HepG2 (cell line): ENCODE measurements around the gene SGCD. TPM values are rescaled to one million over a fixed set of nuclear protein-coding genes. Genes with fewer than 3 reads are reported as not detected.

Experiments used
- ATAC-seq: fragments of 200-7000 bp; cut with Tn5 transposase; 3 replicates; pipeline ENCODE4 v1.9.1; 2020; ENCODE audit warnings: mild to moderate bottlenecking, moderate library complexity
- BruUV-seq: library from RNA; stranded (reverse); fragments of 400-500 nt; replicated peaks from 2 replicates; lab custom pipeline; 2021; lab: Mats Ljungman, UMichigan
- CTCF ChIA-PET: fragments of 300-600 bp; formaldehyde crosslinking; extraction: SDS; loops from one replicate; lab custom pipeline; 2021; ENCODE audit warnings: low total read pairs, inconsistent platforms, low intra/inter-chr PET ratio; lab: Yijun Ruan, JAX
- POLR2A ChIA-PET: fragments of 350-600 bp; sonication (Branson Sonifier 250); formaldehyde crosslinking; loops from one replicate; lab custom pipeline; 2020; ENCODE audit warnings: antibody characterized with exemption, inconsistent platforms; lab: Yijun Ruan, JAX
- DNase-seq: peaks from one replicate; pipeline ENCODE4 v3.0.0-alpha.2; 2015; ENCODE audit warnings: low spot score
- FAIRE-seq: peaks from 3 replicates; lab custom pipeline; 2011; peaks lifted over from hg19 to GRCh38; lab: Jason Lieb, UNC
- H2AFZ ChIP-seq: one replicate; pipeline ENCODE4 v1.6.1; 2011; ENCODE audit warnings: low read length, inconsistent platforms
- H3K27ac ChIP-seq: fragments of 300-600 bp; 3 replicates; pipeline ENCODE4 v1.8.0; 2011; ENCODE audit warnings: mixed run types, mild to moderate bottlenecking, mixed read lengths, low read length, inconsistent platforms; ENCODE audit not compliant: insufficient read depth; ENCODE audit errors: extremely low read length
- H3K27me3 ChIP-seq, 2 experiments: fragments of 200-600 bp in 1 of 2; 2 replicates in 1 of 2; 3 replicates in 1 of 2; pipeline versions ENCODE4 v1.6.0 to v1.8.0; 2011; ENCODE audit warnings: low read length in 2 of 2, mild to moderate bottlenecking in 2 of 2, moderate library complexity in 2 of 2, inconsistent platforms in 1 of 2; ENCODE audit not compliant: insufficient read depth in 2 of 2, control insufficient read depth in 1 of 2
- H3K36me3 ChIP-seq, 2 experiments: fragments of 200-600 bp in 1 of 2; replicated peaks in 1 of 2; 2 replicates in 1 of 2; 3 replicates in 1 of 2; pipeline versions ENCODE4 v1.5.1 to v1.8.0; 2011; ENCODE audit warnings: low read length in 2 of 2, inconsistent platforms in 1 of 2; ENCODE audit not compliant: insufficient read depth in 2 of 2, control insufficient read depth in 1 of 2
- H3K4me1 ChIP-seq: 2 replicates; pipeline ENCODE4 v1.5.1; 2012; ENCODE audit warnings: low read length, inconsistent platforms; ENCODE audit not compliant: insufficient read depth
- H3K4me2 ChIP-seq: 2 replicates; pipeline ENCODE4 v1.6.0; 2011; ENCODE audit warnings: low read depth, low read length, inconsistent platforms
- H3K4me3 ChIP-seq, 3 experiments: fragments of 200-600 bp in 1 of 3; sonication (generic), shearing (Covaris generic) in 1 of 3; replicated peaks in 1 of 3; 2 replicates each; pipeline ENCODE4 v1.5.1; 2011 to 2016; ENCODE audit warnings: low read length in 3 of 3, inconsistent platforms in 2 of 3, low read depth in 2 of 3, mild to moderate bottlenecking in 2 of 3, control low read depth in 1 of 3, mixed read lengths in 1 of 3; ENCODE audit not compliant: insufficient read depth in 1 of 3
- H3K79me2 ChIP-seq: one replicate; pipeline ENCODE4 v1.6.1; 2011; ENCODE audit warnings: low read length, inconsistent platforms; ENCODE audit not compliant: insufficient read depth
- H3K9ac ChIP-seq: 2 replicates; pipeline ENCODE4 v1.6.0; 2011; ENCODE audit warnings: mild to moderate bottlenecking, low read depth, low read length, inconsistent platforms; ENCODE audit not compliant: insufficient read depth
- H3K9me3 ChIP-seq: 2 replicates; pipeline ENCODE4 v1.5.1; 2012; ENCODE audit warnings: mild to moderate bottlenecking, low read length
- H4K20me1 ChIP-seq: 2 replicates; pipeline ENCODE4 v1.6.0; 2011; ENCODE audit warnings: inconsistent platforms, mild to moderate bottlenecking, low read length, moderate library complexity; ENCODE audit not compliant: insufficient read depth
- FOXK1 ChIP-seq: sonication (generic); formaldehyde crosslinking; IDR thresholded peaks from 2 replicates; pipeline ENCODE4 v1.4.0; 2020; ENCODE audit warnings: low read depth, missing genetic modification reagents, borderline replicate concordance
- JDP2 ChIP-seq: sonication (generic); formaldehyde crosslinking; IDR thresholded peaks from 2 replicates; pipeline ENCODE4 v1.8.1; 2022; ENCODE audit warnings: missing genetic modification reagents, borderline replicate concordance
- TAF1 ChIP-seq: sonication (generic); formaldehyde crosslinking; IDR thresholded peaks from 2 replicates; pipeline ENCODE4 v1.4.0; 2020; ENCODE audit warnings: missing genetic modification reagents
- TP53 ChIP-seq: sonication (generic); formaldehyde crosslinking; conservative IDR thresholded peaks from 2 replicates; pipeline ENCODE4 v1.4.0; 2020; ENCODE audit warnings: missing genetic modification reagents
- ZNF572 ChIP-seq: sonication (generic); formaldehyde crosslinking; IDR thresholded peaks from 2 replicates; pipeline ENCODE4 v1.5.1; 2020; ENCODE audit warnings: mild to moderate bottlenecking, missing genetic modification reagents
- ZNF615 ChIP-seq: sonication (generic); formaldehyde crosslinking; IDR thresholded peaks from 2 replicates; pipeline ENCODE4 v1.5.0; 2020; ENCODE audit warnings: mild to moderate bottlenecking, missing genetic modification reagents, borderline replicate concordance
- ZNF777 ChIP-seq: sonication (generic); formaldehyde crosslinking; IDR thresholded peaks from 2 replicates; pipeline ENCODE4 v1.4.0; 2020; ENCODE audit warnings: missing genetic modification reagents
- in situ Hi-C: cut with HindIII; loops from 2 replicates; pipeline ENCODE4 v1.10.0; 2017; ENCODE audit warnings: low pct_unique_long_range_greater_than_20kb; ENCODE audit not compliant: extremely low pct_ligation_motif_present
- intact Hi-C: fragments of 100-400 bp; cut with micrococcal nuclease; formaldehyde crosslinking; loops from one replicate; pipeline ENCODE4 v1.10.0; 2022; ENCODE audit not compliant: unreplicated experiment
- polyA plus RNA-seq, 8 experiments: library from polyadenylated mRNA; depleted of rRNA in 3 of 8; stranded (reverse) in 7 of 8; unstranded in 1 of 8; fragments of >200 nt; fragmentation: Illumina TruSeq in 4 of 8; extraction: Trizol in 4 of 8; gene quantifications; 2 replicates each; pipeline versions ENCODE4 v1.2.1 to v1.2.3, GENCODE V29; 2011 to 2016; ENCODE audit warnings: low read depth in 4 of 8, missing spikeins in 1 of 8, mixed read lengths in 1 of 8; ENCODE audit not compliant: insufficient read depth in 1 of 8
- total RNA-seq, 5 experiments: library from RNA; depleted of rRNA; stranded (reverse); fragments of >200 nt; fragmentation: Illumina TruSeq; extraction: Trizol; gene quantifications; 2 replicates each; pipeline ENCODE4 v1.2.3, GENCODE V29; 2016; ENCODE audit warnings: low read depth in 1 of 5
- TF ChIP-seq, protein P1 (sequence below): sonication (generic); formaldehyde crosslinking; IDR thresholded peaks from 2 replicates; pipeline ENCODE4 v1.4.0; 2020; ENCODE audit warnings: missing genetic modification reagents, borderline replicate concordance

The SGCD gene
- total and polyA plus RNA-seq, 2 of the 13 experiments (the other 11 are each of a cell fraction or from before 2014, with no cell fraction given) = not detected

DNA sequence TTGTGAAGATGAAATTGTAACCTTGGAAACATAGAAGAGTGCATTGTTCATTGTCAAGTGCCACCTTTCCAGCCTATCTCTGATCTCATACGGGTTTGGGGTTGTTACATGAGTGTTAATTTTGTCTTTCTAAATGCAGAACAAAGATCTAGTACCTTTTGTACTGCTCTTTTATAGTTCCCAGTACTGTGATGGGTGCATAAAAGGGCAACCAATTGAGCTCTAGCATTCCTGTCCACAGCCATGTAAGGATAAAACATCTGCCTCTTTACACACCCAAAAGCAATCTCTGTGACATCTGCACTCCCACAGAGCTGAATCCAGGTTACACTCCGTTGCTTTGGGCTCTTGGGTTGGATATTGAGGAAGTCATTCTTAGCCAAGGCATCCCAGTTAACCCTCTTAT lies 255.2 kb downstream of the SGCD start (continued):
- no peak for TF ChIP-seq JDP2
- TF ChIP-seq, protein P1, sequence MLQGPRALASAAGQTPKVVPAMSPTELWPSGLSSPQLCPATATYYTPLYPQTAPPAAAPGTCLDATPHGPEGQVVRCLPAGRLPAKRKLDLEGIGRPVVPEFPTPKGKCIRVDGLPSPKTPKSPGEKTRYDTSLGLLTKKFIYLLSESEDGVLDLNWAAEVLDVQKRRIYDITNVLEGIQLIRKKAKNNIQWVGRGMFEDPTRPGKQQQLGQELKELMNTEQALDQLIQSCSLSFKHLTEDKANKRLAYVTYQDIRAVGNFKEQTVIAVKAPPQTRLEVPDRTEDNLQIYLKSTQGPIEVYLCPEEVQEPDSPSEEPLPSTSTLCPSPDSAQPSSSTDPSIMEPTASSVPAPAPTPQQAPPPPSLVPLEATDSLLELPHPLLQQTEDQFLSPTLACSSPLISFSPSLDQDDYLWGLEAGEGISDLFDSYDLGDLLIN (CRISPR knock-in tag) = no peak
- no peak for TF ChIP-seq TP53 (CRISPR knock-in tag)
- no peak for TF ChIP-seq ZNF777 (CRISPR knock-in tag)
- TF ChIP-seq TAF1 (CRISPR knock-in tag) = no peak
- no peak for TF ChIP-seq ZNF615
- TF ChIP-seq ZNF572 = no peak

DNA sequence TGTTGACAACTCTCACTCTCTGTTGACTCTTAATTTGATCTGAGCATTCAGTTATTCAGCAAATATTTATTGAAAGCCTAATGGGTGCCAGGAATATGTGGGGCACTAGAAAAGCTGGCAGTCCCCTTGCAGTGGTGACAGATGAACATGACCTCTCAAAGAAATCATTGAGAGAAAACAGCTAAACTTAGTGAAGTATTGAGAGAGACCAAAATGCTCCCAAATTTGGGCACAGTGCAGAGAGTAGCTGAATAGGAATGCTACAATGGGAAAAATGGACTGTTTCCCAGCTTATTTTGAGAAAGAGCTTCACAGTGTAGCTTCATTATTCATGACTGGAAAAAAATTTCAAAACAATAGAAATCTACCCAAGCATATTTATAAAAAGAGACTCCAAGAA lies 257.9 kb downstream of the SGCD start:
- no peak overlapping the region for H3K9ac ChIP-seq
- H3K27ac ChIP-seq = no peak overlapping the region
- H3K4me2 ChIP-seq = no peak overlapping the region
- no peaks in the 10 kb centered on the region for H4K20me1 ChIP-seq
- no peaks in the 10 kb centered on the region for H3K79me2 ChIP-seq
- no peaks in the 10 kb centered on the region for H3K4me1 ChIP-seq
- H3K9me3 ChIP-seq = no peaks in the 10 kb centered on the region
- FAIRE-seq = no peak
- CTCF ChIA-PET = no interaction called here
- ATAC-seq = no peak
- DNase-seq = no peak
- POLR2A ChIA-PET = no interaction called here
- H3K4me3 ChIP-seq = no peak overlapping the region
- no peak overlapping the region for H2AFZ ChIP-seq
- no peaks in the 10 kb centered on the region for H3K27me3 ChIP-seq
- intact Hi-C loops (no loop called here), in situ Hi-C loops (no loop called here)
- H3K36me3 ChIP-seq = no peaks in the 10 kb centered on the region
- BruUV-seq = no TSS peak
- TF ChIP-seq FOXK1 (CRISPR knock-in tag) = no peak
